Stimulated activated CD8-positive, alpha-beta memory T cell treated with anti-CD3 and anti-CD28 coated beads, Interleukin-12 subunit alpha, Interleukin-12 subunit beta, amount 100 ng/mL, for 24 hours (primary cell): ENCODE measurements around the gene CMPK1.

Experiments used
- DNase-seq: peaks from one replicate; pipeline ENCODE4 v3.0.0-alpha.2; 2020; ENCODE audit errors: extremely low read depth

The CMPK1 gene

DNA sequence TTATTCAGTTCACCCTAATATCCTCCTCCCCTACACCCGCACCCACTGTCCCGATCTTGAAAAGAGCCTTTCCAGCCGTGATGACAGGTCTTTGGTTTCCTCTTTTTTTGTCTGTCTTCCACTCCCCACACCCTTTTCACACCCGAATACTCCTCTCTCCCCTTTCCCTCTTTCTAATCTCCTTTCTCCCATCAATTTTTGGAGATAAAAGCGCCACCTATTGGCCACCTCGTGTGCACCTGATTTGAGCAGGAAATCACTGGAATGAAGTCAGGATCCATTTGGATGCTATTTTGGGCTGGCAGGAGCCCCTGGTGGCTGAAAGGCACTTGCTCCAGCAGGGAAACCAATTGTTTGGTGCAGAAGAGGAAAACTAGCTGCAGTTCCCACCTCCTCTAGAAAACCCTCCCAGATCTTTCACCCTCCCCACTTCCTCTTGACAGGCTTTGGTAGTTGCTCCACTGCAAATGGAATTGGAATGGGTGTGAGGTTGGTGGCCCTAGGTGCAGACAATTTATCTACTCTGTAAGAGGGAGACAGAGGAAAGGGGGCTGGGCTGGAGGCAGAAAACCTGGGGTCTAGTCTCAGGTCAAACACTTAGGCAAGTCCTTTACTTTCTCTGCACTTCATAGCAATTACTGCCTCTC, 90.9 kb downstream of the CMPK1 start:
- no peak for DNase-seq
